ENCODE measurements around the gene SRC.

DNA sequence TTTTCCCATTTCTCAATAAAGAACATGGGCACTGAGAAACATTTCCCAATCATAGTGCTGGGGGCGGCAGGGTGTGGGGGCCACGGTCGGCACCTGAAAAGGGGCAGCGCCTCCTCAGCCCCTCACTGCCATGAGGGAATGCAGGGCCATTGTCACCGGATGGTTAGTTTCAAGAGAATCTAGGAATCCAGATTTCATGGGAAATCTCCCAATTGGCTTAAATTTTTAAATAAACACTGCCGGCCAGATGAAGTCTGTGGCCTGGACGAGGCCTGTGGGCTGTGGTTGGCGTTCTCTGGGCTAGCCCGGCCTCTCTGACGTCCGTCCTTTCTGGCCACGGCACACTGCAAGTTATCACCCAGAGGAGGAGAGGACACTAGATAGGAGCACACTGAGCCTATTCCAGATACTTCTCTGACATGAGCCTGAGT is 30.9 kb upstream of the SRC start:
- no peak for TF ChIP-seq CTCF (IDR thresholded peaks at IDR 0.05)
- TF ChIP-seq POLR2A (IDR thresholded peaks at IDR 0.05), result no peak

Measured in lower leg skin (tissue), 3 donors.